Neural cell (in vitro differentiated cells): ENCODE measurements around the gene ANKRD44.

Experiments
- MXI1 ChIP-seq: fragments of 450-650 bp; conservative IDR thresholded peaks from 2 replicates; pipeline ENCODE4 v1.6.1; 2014; ENCODE audit warnings: antibody characterized with exemption, mild to moderate bottlenecking; ENCODE audit not compliant: poor library complexity, severe bottlenecking
- POLR2AphosphoS5 ChIP-seq: IDR thresholded peaks from 2 replicates; pipeline ENCODE4 v1.6.1; 2012
- TF ChIP-seq, protein P1 (sequence below): fragments of 450-650 bp; IDR thresholded peaks from 2 replicates; pipeline ENCODE4 v1.5.1; 2014; ENCODE audit warnings: antibody characterized with exemption, mild to moderate bottlenecking, moderate library complexity; ENCODE audit not compliant: poor library complexity, severe bottlenecking

DNA sequence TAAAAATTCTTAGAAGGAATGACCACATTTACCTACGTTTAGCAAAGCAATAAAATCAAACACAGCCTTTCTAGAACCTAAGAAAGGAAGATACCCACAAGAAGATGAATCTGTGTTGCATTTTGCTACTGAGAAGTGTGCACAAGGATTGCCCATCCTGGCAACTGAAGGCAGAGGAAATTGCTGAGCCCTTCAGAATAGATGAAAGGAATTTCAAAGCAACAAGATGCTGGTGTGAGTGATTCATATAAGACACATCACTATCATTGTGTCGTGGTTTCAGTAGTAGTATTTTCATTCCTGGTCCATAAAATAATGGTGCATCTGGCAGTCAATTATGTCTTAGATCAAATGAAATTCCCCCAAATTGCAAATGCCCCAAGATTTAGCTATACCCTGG, 48.4 kb upstream of the ANKRD44 start:
- TF ChIP-seq, protein P1, sequence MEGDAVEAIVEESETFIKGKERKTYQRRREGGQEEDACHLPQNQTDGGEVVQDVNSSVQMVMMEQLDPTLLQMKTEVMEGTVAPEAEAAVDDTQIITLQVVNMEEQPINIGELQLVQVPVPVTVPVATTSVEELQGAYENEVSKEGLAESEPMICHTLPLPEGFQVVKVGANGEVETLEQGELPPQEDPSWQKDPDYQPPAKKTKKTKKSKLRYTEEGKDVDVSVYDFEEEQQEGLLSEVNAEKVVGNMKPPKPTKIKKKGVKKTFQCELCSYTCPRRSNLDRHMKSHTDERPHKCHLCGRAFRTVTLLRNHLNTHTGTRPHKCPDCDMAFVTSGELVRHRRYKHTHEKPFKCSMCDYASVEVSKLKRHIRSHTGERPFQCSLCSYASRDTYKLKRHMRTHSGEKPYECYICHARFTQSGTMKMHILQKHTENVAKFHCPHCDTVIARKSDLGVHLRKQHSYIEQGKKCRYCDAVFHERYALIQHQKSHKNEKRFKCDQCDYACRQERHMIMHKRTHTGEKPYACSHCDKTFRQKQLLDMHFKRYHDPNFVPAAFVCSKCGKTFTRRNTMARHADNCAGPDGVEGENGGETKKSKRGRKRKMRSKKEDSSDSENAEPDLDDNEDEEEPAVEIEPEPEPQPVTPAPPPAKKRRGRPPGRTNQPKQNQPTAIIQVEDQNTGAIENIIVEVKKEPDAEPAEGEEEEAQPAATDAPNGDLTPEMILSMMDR: no peak
- TF ChIP-seq POLR2AphosphoS5 (no peak), MXI1 (no peak)
